ENCODE measurements around the gene CACNA2D3. TPM values are rescaled to one million over a fixed set of nuclear protein-coding genes. Genes with fewer than 3 reads are reported as not detected.
A peak's percentile ranks its signal among the peaks of the same experiment; 100 is the strongest.

CACNA2D3 gene
- total RNA-seq, 1 donor from 2014 or later, result 10.0 TPM

GRCh38 chr3:54262946-54263345, 140.6 kb downstream of the CACNA2D3 start:
- DNase-seq, result no peak
- Mint-ChIP-seq H3K27ac (ENCODE audit: unreplicated experiment) (no peak overlapping the region), H3K4me3 (ENCODE audit: unreplicated experiment) (no peak overlapping the region), H3K36me3 (ENCODE audit: unreplicated experiment) (peaks cover 5% of the 10 kb centered on the region), H3K9me3 (ENCODE audit: unreplicated experiment) (no peaks in the 10 kb centered on the region), H3K27me3 (ENCODE audit: unreplicated experiment) (no peaks in the 10 kb centered on the region), H3K4me1 (ENCODE audit: low read depth, unreplicated experiment) (peaks cover 2% of the 10 kb centered on the region)
- no peak for TF ChIP-seq CTCF (IDR thresholded peaks at IDR 0.05; ENCODE audit: partially characterized antibody, unreplicated experiment)

GRCh38 chr3:54264050-54264449, 141.7 kb downstream of the CACNA2D3 start:
- TF ChIP-seq CTCF (IDR thresholded peaks at IDR 0.05; ENCODE audit: partially characterized antibody, unreplicated experiment), result no peak
- Mint-ChIP-seq H3K4me3 (ENCODE audit: unreplicated experiment) (no peak overlapping the region), H3K9me3 (ENCODE audit: unreplicated experiment) (no peaks in the 10 kb centered on the region), H3K27ac (ENCODE audit: unreplicated experiment) (no peak overlapping the region), H3K4me1 (ENCODE audit: low read depth, unreplicated experiment) (peaks cover 2% of the 10 kb centered on the region), H3K36me3 (ENCODE audit: unreplicated experiment) (peaks cover 5% of the 10 kb centered on the region), H3K27me3 (ENCODE audit: unreplicated experiment) (no peaks in the 10 kb centered on the region)
- DNase-seq, result no peak

GRCh38 chr3:54270816-54271526, 148.6 kb downstream of the CACNA2D3 start:
- H3K4me3 Mint-ChIP-seq (ENCODE audit: unreplicated experiment), result no peak overlapping the region
- H3K36me3 Mint-ChIP-seq (ENCODE audit: unreplicated experiment), result no peaks in the 10 kb centered on the region
- TF ChIP-seq CTCF (IDR thresholded peaks at IDR 0.05; ENCODE audit: partially characterized antibody, unreplicated experiment), result no peak
- peaks cover 20% of the 10 kb centered on the region for H3K4me1 Mint-ChIP-seq (ENCODE audit: low read depth, unreplicated experiment)
- H3K27me3 Mint-ChIP-seq (ENCODE audit: unreplicated experiment), result peaks cover 2% of the 10 kb centered on the region
- no peak for DNase-seq
- H3K27ac Mint-ChIP-seq (ENCODE audit: unreplicated experiment), result no peak overlapping the region
- H3K9me3 Mint-ChIP-seq (ENCODE audit: unreplicated experiment), result peaks cover 5% of the 10 kb centered on the region

GRCh38 chr3:54273791-54274190, 151.4 kb downstream of the CACNA2D3 start:
- Mint-ChIP-seq H3K4me3 (ENCODE audit: unreplicated experiment) (no peak overlapping the region), H3K9me3 (ENCODE audit: unreplicated experiment) (peaks cover 6% of the 10 kb centered on the region), H3K27ac (ENCODE audit: unreplicated experiment) (no peak overlapping the region), H3K36me3 (ENCODE audit: unreplicated experiment) (no peaks in the 10 kb centered on the region), H3K27me3 (ENCODE audit: unreplicated experiment) (peaks cover 2% of the 10 kb centered on the region), H3K4me1 (ENCODE audit: low read depth, unreplicated experiment) (peaks cover 20% of the 10 kb centered on the region)
- TF ChIP-seq CTCF (IDR thresholded peaks at IDR 0.05; ENCODE audit: partially characterized antibody, unreplicated experiment), result no peak
- DNase-seq, result no peak

- H3K4me1 Mint-ChIP-seq (ENCODE audit: low read depth, unreplicated experiment), result peaks cover 20% of the 10 kb centered on the region
- H3K4me3 Mint-ChIP-seq (ENCODE audit: unreplicated experiment), result no peak overlapping the region
- peaks cover 6% of the 10 kb centered on the region for H3K9me3 Mint-ChIP-seq (ENCODE audit: unreplicated experiment)
- H3K27ac Mint-ChIP-seq (ENCODE audit: unreplicated experiment), result no peak overlapping the region
- H3K36me3 Mint-ChIP-seq (ENCODE audit: unreplicated experiment), result no peaks in the 10 kb centered on the region
- peaks cover 2% of the 10 kb centered on the region for H3K27me3 Mint-ChIP-seq (ENCODE audit: unreplicated experiment)
- no peak for TF ChIP-seq CTCF (IDR thresholded peaks at IDR 0.05; ENCODE audit: partially characterized antibody, unreplicated experiment)
- DNase-seq, result peak; percentile 44
Measured at GRCh38 chr3:54274607-54275006, 152.3 kb downstream of the CACNA2D3 start.
